ENCODE results near the gene RAP1GAP. TPM values are rescaled to one million over a fixed set of nuclear protein-coding genes. Genes with fewer than 3 reads are reported as not detected.
A peak's percentile ranks its signal among the peaks of the same experiment; 100 is the strongest.

RAP1GAP gene
- total RNA-seq, 1 experiment from 2014 or later, result 8.4 TPM

- Histone ChIP-seq H3K9me3 (replicated peaks) (no peaks in the 10 kb centered on the region), H3K36me3 (no peaks in the 10 kb centered on the region), H3K27ac (no peak overlapping the region), H3K27me3 (no peaks in the 10 kb centered on the region), H3K4me1 (peaks cover 23% of the 10 kb centered on the region), H3K4me3 (no peak overlapping the region)
- no peak for DNase-seq
These were observed 1.1 kb upstream of the RAP1GAP start for GRCh38 chr1:21670059-21670881.

- Histone ChIP-seq H3K9me3 (replicated peaks) (no peaks in the 10 kb centered on the region), H3K27me3 (no peaks in the 10 kb centered on the region), H3K27ac (no peak overlapping the region), H3K4me3 (peak overlapping the region; percentile 60), H3K36me3 (no peaks in the 10 kb centered on the region), H3K4me1 (peaks cover 22% of the 10 kb centered on the region)
- no peak for DNase-seq
These were observed 253 bp downstream of the RAP1GAP start for GRCh38 chr1:21668951-21669257.

- no peak overlapping the region for H3K27ac ChIP-seq
- H3K4me1 ChIP-seq, result peaks cover 17% of the 10 kb centered on the region
- peak overlapping the region; percentile 60 for H3K4me3 ChIP-seq
- H3K9me3 ChIP-seq (replicated peaks), result no peaks in the 10 kb centered on the region
- H3K27me3 ChIP-seq, result no peaks in the 10 kb centered on the region
- no peaks in the 10 kb centered on the region for H3K36me3 ChIP-seq
- no peak for DNase-seq
These were observed 766 bp downstream of the RAP1GAP start for GRCh38 chr1:21668232-21668950.

GRCh38 chr1:21667348-21668231 is 1.6 kb downstream of the RAP1GAP start:
- H3K27me3 ChIP-seq, result no peaks in the 10 kb centered on the region
- H3K9me3 ChIP-seq (replicated peaks), result no peaks in the 10 kb centered on the region
- DNase-seq, result no peak
- no peak overlapping the region for H3K27ac ChIP-seq
- H3K4me3 ChIP-seq, result no peak overlapping the region
- H3K36me3 ChIP-seq, result no peaks in the 10 kb centered on the region
- H3K4me1 ChIP-seq, result peaks cover 9% of the 10 kb centered on the region

- Histone ChIP-seq H3K9me3 (replicated peaks) (no peaks in the 10 kb centered on the region), H3K4me3 (no peak overlapping the region)
These were observed 2.4 kb downstream of the RAP1GAP start for GRCh38 chr1:21666576-21667320.

GRCh38 chr1:21665711-21666575 is 3.2 kb downstream of the RAP1GAP start:
- no peaks in the 10 kb centered on the region for H3K27me3 ChIP-seq
- no peaks in the 10 kb centered on the region for H3K36me3 ChIP-seq
- peaks cover 9% of the 10 kb centered on the region for H3K4me1 ChIP-seq
- no peaks in the 10 kb centered on the region for H3K9me3 ChIP-seq (replicated peaks)
- no peak for DNase-seq
- no peak overlapping the region for H3K4me3 ChIP-seq
- H3K27ac ChIP-seq, result no peak overlapping the region

More at GRCh38 chr1:21666576-21667320, 2.4 kb downstream of the RAP1GAP start:
- DNase-seq, result no peak
- Histone ChIP-seq H3K36me3 (no peaks in the 10 kb centered on the region), H3K4me1 (peaks cover 9% of the 10 kb centered on the region), H3K27ac (no peak overlapping the region), H3K27me3 (no peaks in the 10 kb centered on the region)

- Histone ChIP-seq H3K4me1 (peaks cover 3% of the 10 kb centered on the region; the same call in 1 of the 2 replicates), H3K27ac (no peak overlapping the region), H3K4me3 (no peak overlapping the region), H3K27me3 (no peaks in the 10 kb centered on the region), H3K36me3 (no peaks in the 10 kb centered on the region), H3K9me3 (replicated peaks) (no peaks in the 10 kb centered on the region)
- no peak for DNase-seq
These were observed 4.2 kb downstream of the RAP1GAP start for GRCh38 chr1:21664806-21665588.

GRCh38 chr1:21663951-21664805 is 5.0 kb downstream of the RAP1GAP start:
- Histone ChIP-seq H3K36me3 (no peaks in the 10 kb centered on the region), H3K9me3 (replicated peaks) (no peaks in the 10 kb centered on the region), H3K27me3 (no peaks in the 10 kb centered on the region), H3K4me1 (no peaks in the 10 kb centered on the region), H3K4me3 (no peak overlapping the region), H3K27ac (no peak overlapping the region)
- DNase-seq, result no peak

GRCh38 chr1:21663248-21663950 is 5.8 kb downstream of the RAP1GAP start:
- Histone ChIP-seq H3K27me3 (no peaks in the 10 kb centered on the region), H3K4me1 (no peaks in the 10 kb centered on the region), H3K9me3 (replicated peaks) (no peaks in the 10 kb centered on the region)

GRCh38 chr1:21662426-21663247 is 6.5 kb downstream of the RAP1GAP start:
- no peak overlapping the region for H3K4me3 ChIP-seq
- no peaks in the 10 kb centered on the region for H3K36me3 ChIP-seq
- H3K27ac ChIP-seq, result no peak overlapping the region
- DNase-seq, result no peak
- no peaks in the 10 kb centered on the region for H3K4me1 ChIP-seq
- H3K9me3 ChIP-seq (replicated peaks), result no peaks in the 10 kb centered on the region
- no peaks in the 10 kb centered on the region for H3K27me3 ChIP-seq

More at GRCh38 chr1:21663248-21663950, 5.8 kb downstream of the RAP1GAP start:
- Histone ChIP-seq H3K27ac (no peak overlapping the region), H3K4me3 (no peak overlapping the region), H3K36me3 (no peaks in the 10 kb centered on the region)
- DNase-seq, result no peak

- DNase-seq, result no peak
- no peaks in the 10 kb centered on the region for H3K27me3 ChIP-seq
- H3K27ac ChIP-seq, result no peak overlapping the region
These were observed 7.3 kb downstream of the RAP1GAP start for GRCh38 chr1:21661886-21662285.

More at GRCh38 chr1:21661886-21662285, 7.3 kb downstream of the RAP1GAP start:
- Histone ChIP-seq H3K36me3 (no peaks in the 10 kb centered on the region), H3K9me3 (replicated peaks) (no peaks in the 10 kb centered on the region), H3K4me1 (peaks cover 1% of the 10 kb centered on the region; the same call in 1 of the 2 replicates), H3K4me3 (no peak overlapping the region)
